GM12878 (cell line): Measurements from ENCODE around the gene CCDC70. TPM values are rescaled to one million over a fixed set of nuclear protein-coding genes. Genes with fewer than 3 reads are reported as not detected.
A peak's percentile ranks its signal among the peaks of the same experiment; 100 is the strongest.

ENCODE experiments used
- ATAC-seq: fragments of 200-7000 bp; cut with Tn5 transposase; 3 replicates; pipeline ENCODE4 v1.9.1; 2020; ENCODE audit warnings: mild to moderate bottlenecking, moderate library complexity
- BruUV-seq: library from RNA; stranded (reverse); fragments of 400-500 nt; replicated peaks from 2 replicates; lab custom pipeline; 2021; lab: Mats Ljungman, UMichigan
- CTCF ChIA-PET: fragments of 300-600 bp; sonication (Branson Sonifier 250); formaldehyde crosslinking; extraction: SDS; loops from one replicate; lab custom pipeline; 2021; ENCODE audit warnings: inconsistent platforms; lab: Yijun Ruan, JAX
- POLR2A ChIA-PET: fragments of 350-600 bp; formaldehyde crosslinking; extraction: SDS; loops from one replicate; lab custom pipeline; 2021; ENCODE audit warnings: inconsistent platforms; lab: Charles Lee
- RAD21 ChIA-PET: fragments of 300-600 bp; sonication (Branson Sonifier 250); formaldehyde crosslinking; loops from one replicate; lab custom pipeline; 2023; ENCODE audit warnings: antibody characterized with exemption; ENCODE audit not compliant: unreplicated experiment; lab: Charles Lee
- SMC1A ChIA-PET: fragments of 300-600 bp; sonication (Branson Sonifier 250); formaldehyde crosslinking; loops from one replicate; lab custom pipeline; 2023; ENCODE audit not compliant: unreplicated experiment, uncharacterized antibody; lab: Charles Lee
- DNase-seq: peaks from one replicate; pipeline ENCODE4 v3.0.0-alpha.2; 2011; ENCODE audit warnings: low read depth, low spot score
- FAIRE-seq: peaks from 3 replicates; lab custom pipeline; 2011; peaks lifted over from hg19 to GRCh38; lab: Jason Lieb, UNC
- H2AFZ ChIP-seq: 2 replicates; pipeline ENCODE4 v1.6.0; 2011; ENCODE audit warnings: low read depth, low read length, control low read depth; ENCODE audit not compliant: control insufficient read depth
- H3K27ac ChIP-seq: 2 replicates; pipeline ENCODE4 v1.5.1; 2011; ENCODE audit warnings: control low read depth; ENCODE audit not compliant: control insufficient read depth, insufficient read depth
- H3K27me3 ChIP-seq, 2 experiments: replicated peaks in 1 of 2; 2 replicates each; pipeline versions ENCODE4 v1.6.0 to v1.6.1; 2011; ENCODE audit warnings: low read length in 1 of 2; ENCODE audit not compliant: control insufficient read depth in 2 of 2, insufficient read depth in 2 of 2
- H3K36me3 ChIP-seq, 2 experiments: 2 replicates each; pipeline ENCODE4 v1.5.1; 2011; ENCODE audit warnings: low read length in 1 of 2; ENCODE audit not compliant: control insufficient read depth in 2 of 2, insufficient read depth in 2 of 2
- H3K4me1 ChIP-seq: 2 replicates; pipeline ENCODE4 v1.6.1; 2011; ENCODE audit warnings: mild to moderate bottlenecking, low read length, moderate library complexity, mixed read lengths; ENCODE audit not compliant: control insufficient read depth, insufficient read depth
- H3K4me2 ChIP-seq: 2 replicates; pipeline ENCODE4 v1.6.0; 2011; ENCODE audit warnings: control low read depth; ENCODE audit not compliant: control insufficient read depth, insufficient read depth
- H3K4me3 ChIP-seq: fragments of 200-600 bp; sonication (generic); 2 replicates; pipeline ENCODE4 v1.5.1; 2016
- H3K79me2 ChIP-seq: 2 replicates; pipeline ENCODE4 v1.6.0; 2011; ENCODE audit warnings: low read length; ENCODE audit not compliant: control insufficient read depth, insufficient read depth
- H3K9ac ChIP-seq: 2 replicates; pipeline ENCODE4 v1.8.0; 2011; ENCODE audit warnings: low read length, control low read depth, mixed read lengths; ENCODE audit not compliant: control insufficient read depth, insufficient read depth
- H3K9me3 ChIP-seq: replicated peaks from 3 replicates; pipeline ENCODE4 v1.5.1; 2011; ENCODE audit warnings: mild to moderate bottlenecking, low read length; ENCODE audit not compliant: control insufficient read depth, insufficient read depth
- H4K20me1 ChIP-seq: 2 replicates; pipeline ENCODE4 v1.6.0; 2011; ENCODE audit not compliant: control insufficient read depth, insufficient read depth
- EED ChIP-seq: sonication (generic); IDR thresholded peaks from 2 replicates; pipeline ENCODE4 v1.6.1; 2016; ENCODE audit warnings: antibody characterized with exemption, low read depth
- ESRRA ChIP-seq: IDR thresholded peaks from 2 replicates; pipeline ENCODE4 v1.6.1; 2012; ENCODE audit warnings: mild to moderate bottlenecking, low read length, improper control_type of control experiment
- IKZF1 ChIP-seq: fragments of 450-650 bp; conservative IDR thresholded peaks from 2 replicates; pipeline ENCODE4 v1.6.1; 2017; ENCODE audit warnings: antibody characterized with exemption, mild to moderate bottlenecking
- IKZF2 ChIP-seq, 2 experiments: fragments of 450-650 bp; IDR thresholded peaks; 2 replicates each; pipeline ENCODE4 v1.6.1; 2017; ENCODE audit warnings: mild to moderate bottlenecking in 2 of 2, moderate library complexity in 2 of 2
- RAD21 ChIP-seq: IDR thresholded peaks from 2 replicates; pipeline ENCODE4 v1.6.1; 2011; ENCODE audit warnings: mild to moderate bottlenecking, low read depth, low read length, moderate library complexity; ENCODE audit not compliant: insufficient read depth
- RCOR1 ChIP-seq: conservative IDR thresholded peaks from 2 replicates; pipeline ENCODE4 v1.6.1; 2012; ENCODE audit warnings: low read depth, low read length, improper control_type of control experiment
- SMC3 ChIP-seq: IDR thresholded peaks from 2 replicates; pipeline ENCODE4 v1.6.1; 2011; ENCODE audit warnings: low read length, improper control_type of control experiment, borderline replicate concordance
- YY1 ChIP-seq: IDR thresholded peaks from 2 replicates; pipeline ENCODE4 v1.6.1; 2011; ENCODE audit warnings: low read depth, mild to moderate bottlenecking, low read length
- WGBS: methylation state at CpG from one replicate; pipeline ENCODE4 v1.1.6; 2016; ENCODE audit warnings: low lambda C conversion rate; ENCODE audit not compliant: insufficient replicate concordance, insufficient coverage; ENCODE audit errors: missing lambda C conversion rate; 5-methylcytosine and 5-hydroxymethylcytosine counted together
- in situ Hi-C: fragments of 300-500 bp; cut with MboI; formaldehyde crosslinking; loops from 9 replicates; pipeline ENCODE4 v1.14.3; 2018; ENCODE audit warnings: mixed read lengths
- intact Hi-C: fragments of 100-400 bp; cut with micrococcal nuclease; formaldehyde crosslinking; loops from one replicate; pipeline ENCODE4 v1.14.2; 2022; ENCODE audit not compliant: unreplicated experiment
- polyA plus RNA-seq, 11 experiments: library from polyadenylated mRNA; depleted of rRNA in 4 of 11; unstranded in 6 of 11; stranded (reverse) in 5 of 11; fragments of >200 nt; fragmentation: Nextera tagmentation in 4 of 11; fragmentation: Illumina TruSeq in 1 of 11; extraction: Ambion mirVana in 4 of 11; extraction: Trizol in 1 of 11; gene quantifications; 1 replicate in 1 of 11; 2 replicates in 10 of 11; pipeline versions ENCODE4 v1.2.1 to v1.2.3, GENCODE V29; 2011 to 2016; ENCODE audit warnings: inconsistent platforms in 2 of 11, missing spikeins in 2 of 11, low read depth in 1 of 11
- total RNA-seq, 4 experiments: library from RNA; depleted of rRNA in 3 of 4; stranded (reverse); fragments of >200 nt in 3 of 4; fragmentation: Illumina TruSeq in 1 of 4; extraction: Trizol in 1 of 4; gene quantifications; 2 replicates each; pipeline versions ENCODE4 v1.2.1 to v1.2.3, GENCODE V29; 2013 to 2021
- TF ChIP-seq, protein P1 (sequence below): fragments of 450-650 bp; IDR thresholded peaks from 2 replicates; pipeline ENCODE4 v1.6.1; 2017; ENCODE audit warnings: low read depth, mild to moderate bottlenecking, moderate library complexity
- TF ChIP-seq, protein P2 (sequence below), 3 experiments: IDR thresholded peaks in 2 of 3; conservative IDR thresholded peaks in 1 of 3; 2 replicates each; pipeline ENCODE4 v1.5.1; 2011; ENCODE audit warnings: low read depth in 3 of 3, low read length in 3 of 3, mild to moderate bottlenecking in 3 of 3, control low read depth in 2 of 3, moderate library complexity in 2 of 3, inconsistent platforms in 1 of 3, mixed read lengths in 1 of 3; ENCODE audit not compliant: control insufficient read depth in 2 of 3, insufficient read depth in 1 of 3; ENCODE audit errors: extremely low read depth in 1 of 3
- TF ChIP-seq, protein P3 (sequence below): fragments of 450-650 bp; IDR thresholded peaks from 2 replicates; pipeline ENCODE4 v1.6.1; 2016; ENCODE audit warnings: mild to moderate bottlenecking

CCDC70 gene
- total and polyA plus RNA-seq, 10 of the 15 experiments (the other 5 are each of a cell fraction or from before 2014, with no cell fraction given), result not detected

DNA sequence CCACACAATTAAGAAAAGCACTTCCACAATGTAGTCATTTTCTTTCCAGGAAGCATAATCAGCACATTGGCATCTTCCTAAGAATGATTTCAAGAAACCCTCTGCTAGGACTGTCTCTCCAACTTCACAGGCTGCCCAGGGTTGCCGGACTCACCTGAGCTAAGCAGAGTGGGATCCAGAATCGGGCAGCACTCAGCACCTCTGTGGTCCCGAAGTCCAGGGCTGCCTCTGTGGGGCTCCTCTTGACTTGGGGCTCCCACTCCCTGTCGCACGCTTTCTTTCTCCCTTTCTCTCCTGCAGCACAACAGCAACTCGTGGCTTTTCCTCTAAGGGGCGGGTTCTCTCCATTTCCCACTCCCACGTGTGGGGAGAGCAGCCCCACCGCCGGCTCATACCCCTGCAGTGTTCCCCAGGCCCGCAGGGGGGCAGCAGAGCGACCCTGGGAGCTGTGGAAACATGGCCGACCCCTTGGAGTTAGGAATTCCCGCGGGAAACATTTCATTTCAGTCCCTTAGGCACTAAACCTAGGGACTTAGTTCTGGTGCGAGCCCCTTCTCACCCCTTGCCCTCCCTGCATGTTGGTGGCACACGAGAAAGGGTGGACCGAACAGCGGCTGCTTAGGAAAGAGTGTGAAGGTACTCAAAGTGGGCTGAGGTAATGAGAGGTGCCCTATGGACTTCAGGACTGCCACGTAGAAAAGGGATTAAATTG is 16.8 kb upstream of the CCDC70 start, which contains the start of gene TMEM272:
Gene TMEM272, minus strand, starts transcription at position 316 of the 712 bp plus-strand sequence. CDS start 6,647 bp downstream, outside the sequence.
- Histone ChIP-seq H3K79me2 (no peaks in the 10 kb centered on the region), H3K36me3 (no peaks in the 10 kb centered on the region), H3K4me2 (peak within 1 kb of the TSS; percentile 53; the same call in 1 of the 2 replicates), H4K20me1 (no peaks in the 10 kb centered on the region), H3K27me3 (peaks cover 0 to 3% of the 10 kb centered on the region in 2 experiments; a peak in 2 of 4 replicates), H2AFZ (peak within 1 kb of the TSS; percentile 59), H3K27ac (no peak within 1 kb of the TSS), H3K9me3 (no peaks in the 10 kb centered on the region), H3K9ac (no peak within 1 kb of the TSS), H3K4me3 (no peak within 1 kb of the TSS), H3K4me1 (no peaks in the 10 kb centered on the region)
- ATAC-seq, result peak; percentile 81
- ChIA-PET RAD21 (no interaction called here), CTCF (interaction anchor here (0.6 to 2.9 kb wide), 20 partner anchors 8 to 559 kb away, joined by 3 to 10 read pairs (median 4); no protein-coding TSS in a partner anchor), POLR2A (no interaction called here), SMC1A (interaction anchor here (0.6 to 0.7 kb wide), 2 partner anchors 39 to 78 kb away, joined by 3 read pairs; no protein-coding TSS in a partner anchor)
- 35% methylated on average over 20 of the region's 20 CpGs for WGBS
- no peak for DNase-seq
- FAIRE-seq, result no peak
- in situ Hi-C loops (no loop called here), intact Hi-C loops (loop anchor here (1.0 kb wide), 1 partner anchor 282 kb away; no protein-coding TSS in a partner anchor)
- BruUV-seq, result no TSS peak
- TF ChIP-seq, protein P1, sequence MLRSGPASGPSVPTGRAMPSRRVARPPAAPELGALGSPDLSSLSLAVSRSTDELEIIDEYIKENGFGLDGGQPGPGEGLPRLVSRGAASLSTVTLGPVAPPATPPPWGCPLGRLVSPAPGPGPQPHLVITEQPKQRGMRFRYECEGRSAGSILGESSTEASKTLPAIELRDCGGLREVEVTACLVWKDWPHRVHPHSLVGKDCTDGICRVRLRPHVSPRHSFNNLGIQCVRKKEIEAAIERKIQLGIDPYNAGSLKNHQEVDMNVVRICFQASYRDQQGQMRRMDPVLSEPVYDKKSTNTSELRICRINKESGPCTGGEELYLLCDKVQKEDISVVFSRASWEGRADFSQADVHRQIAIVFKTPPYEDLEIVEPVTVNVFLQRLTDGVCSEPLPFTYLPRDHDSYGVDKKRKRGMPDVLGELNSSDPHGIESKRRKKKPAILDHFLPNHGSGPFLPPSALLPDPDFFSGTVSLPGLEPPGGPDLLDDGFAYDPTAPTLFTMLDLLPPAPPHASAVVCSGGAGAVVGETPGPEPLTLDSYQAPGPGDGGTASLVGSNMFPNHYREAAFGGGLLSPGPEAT, result 0 out of 2 replicates have a peak, but pooled peaks have one; percentile 25
- TF ChIP-seq, protein P2, sequence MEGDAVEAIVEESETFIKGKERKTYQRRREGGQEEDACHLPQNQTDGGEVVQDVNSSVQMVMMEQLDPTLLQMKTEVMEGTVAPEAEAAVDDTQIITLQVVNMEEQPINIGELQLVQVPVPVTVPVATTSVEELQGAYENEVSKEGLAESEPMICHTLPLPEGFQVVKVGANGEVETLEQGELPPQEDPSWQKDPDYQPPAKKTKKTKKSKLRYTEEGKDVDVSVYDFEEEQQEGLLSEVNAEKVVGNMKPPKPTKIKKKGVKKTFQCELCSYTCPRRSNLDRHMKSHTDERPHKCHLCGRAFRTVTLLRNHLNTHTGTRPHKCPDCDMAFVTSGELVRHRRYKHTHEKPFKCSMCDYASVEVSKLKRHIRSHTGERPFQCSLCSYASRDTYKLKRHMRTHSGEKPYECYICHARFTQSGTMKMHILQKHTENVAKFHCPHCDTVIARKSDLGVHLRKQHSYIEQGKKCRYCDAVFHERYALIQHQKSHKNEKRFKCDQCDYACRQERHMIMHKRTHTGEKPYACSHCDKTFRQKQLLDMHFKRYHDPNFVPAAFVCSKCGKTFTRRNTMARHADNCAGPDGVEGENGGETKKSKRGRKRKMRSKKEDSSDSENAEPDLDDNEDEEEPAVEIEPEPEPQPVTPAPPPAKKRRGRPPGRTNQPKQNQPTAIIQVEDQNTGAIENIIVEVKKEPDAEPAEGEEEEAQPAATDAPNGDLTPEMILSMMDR (IDR thresholded peaks at IDR 0.05 in 2 of 3, conservative IDR thresholded peaks at IDR 0.05 in 1 of 3; ENCODE audit: control insufficient read depth in 2 of 3, extremely low read depth in 1 of 3, insufficient read depth in 1 of 3, low read depth in 3 of 3, low read length in 3 of 3), result peak; percentile 63 to 93 (median 90)
- peak; percentile 94 for TF ChIP-seq YY1
- peak; percentile 47 for TF ChIP-seq RAD21
- TF ChIP-seq ESRRA, result no peak
- peak in 1 of 2 experiments; percentile 42; a peak in 2 of 4 replicates for TF ChIP-seq IKZF2 (IDR thresholded peaks at IDR 0.05)
- no peak for TF ChIP-seq RCOR1
- TF ChIP-seq EED, result 0 out of 2 replicates have a peak, but pooled peaks have one; percentile 24
- TF ChIP-seq SMC3, result peak; percentile 49; the same call in 1 of the 2 replicates
- TF ChIP-seq, protein P3, sequence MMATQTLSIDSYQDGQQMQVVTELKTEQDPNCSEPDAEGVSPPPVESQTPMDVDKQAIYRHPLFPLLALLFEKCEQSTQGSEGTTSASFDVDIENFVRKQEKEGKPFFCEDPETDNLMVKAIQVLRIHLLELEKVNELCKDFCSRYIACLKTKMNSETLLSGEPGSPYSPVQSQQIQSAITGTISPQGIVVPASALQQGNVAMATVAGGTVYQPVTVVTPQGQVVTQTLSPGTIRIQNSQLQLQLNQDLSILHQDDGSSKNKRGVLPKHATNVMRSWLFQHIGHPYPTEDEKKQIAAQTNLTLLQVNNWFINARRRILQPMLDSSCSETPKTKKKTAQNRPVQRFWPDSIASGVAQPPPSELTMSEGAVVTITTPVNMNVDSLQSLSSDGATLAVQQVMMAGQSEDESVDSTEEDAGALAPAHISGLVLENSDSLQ, result no peak
- peak; percentile 74 for TF ChIP-seq IKZF1
